Subcutaneous abdominal adipose tissue (tissue), 5 donors: ENCODE measurements around the gene ZSWIM3.

Source experiments
- H3K27ac ChIP-seq: one replicate; pipeline ENCODE4 v1.7.0; 2013; ENCODE audit warnings: low read depth, mild to moderate bottlenecking, inconsistent platforms, low read length, moderate library complexity
- H3K27me3 ChIP-seq, 5 donors: one replicate each; pipeline ENCODE4 v1.7.0; 2013; ENCODE audit warnings: low read length in 5 of 5, inconsistent platforms in 1 of 5; ENCODE audit not compliant: control insufficient read depth in 5 of 5, insufficient read depth in 4 of 5
- H3K36me3 ChIP-seq, 5 donors: one replicate each; pipeline ENCODE4 v1.7.0; 2013; ENCODE audit warnings: low read length in 5 of 5; ENCODE audit not compliant: control insufficient read depth in 5 of 5, insufficient read depth in 5 of 5
- H3K4me1 ChIP-seq, 5 donors: one replicate each; pipeline ENCODE4 v1.7.0; 2013; ENCODE audit warnings: low read length in 5 of 5, mild to moderate bottlenecking in 3 of 5, moderate library complexity in 1 of 5; ENCODE audit not compliant: control insufficient read depth in 5 of 5, insufficient read depth in 5 of 5
- H3K4me3 ChIP-seq, 5 donors: one replicate each; pipeline ENCODE4 v1.7.0; 2013; ENCODE audit warnings: low read length in 5 of 5, low read depth in 1 of 5
- H3K9ac ChIP-seq, 5 donors: one replicate each; pipeline ENCODE4 v1.7.0; 2013; ENCODE audit warnings: low read length in 5 of 5, mild to moderate bottlenecking in 4 of 5, moderate library complexity in 3 of 5
- H3K9me3 ChIP-seq, 5 donors: one replicate each; pipeline ENCODE4 v1.7.0; 2013; ENCODE audit warnings: low read length in 5 of 5; ENCODE audit not compliant: control insufficient read depth in 5 of 5
- donor health status: healthy.
- donor health status: healthy.
- donor health status: healthy.
- donor health status: healthy.
- donor health status: healthy.

The ZSWIM3 gene

DNA sequence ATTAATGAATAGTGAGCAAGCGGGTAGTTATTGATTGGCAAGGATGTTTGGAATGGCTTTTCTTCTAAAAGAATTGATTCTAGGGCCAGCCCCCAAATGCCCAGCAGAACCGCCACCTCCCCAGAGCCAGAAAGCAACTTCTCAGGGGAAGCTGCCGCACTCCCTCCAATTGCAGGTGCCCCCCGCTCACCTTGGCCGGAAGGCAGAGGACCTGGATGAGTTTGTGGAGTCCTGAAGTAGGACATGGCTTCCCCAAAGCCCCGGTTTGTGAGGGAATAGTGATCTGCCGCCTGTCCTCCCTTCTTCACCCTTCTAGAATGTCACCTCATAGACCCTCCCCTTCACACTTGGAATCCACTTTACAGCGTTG lies 29.9 kb downstream of the ZSWIM3 start, which contains the start of gene SPATA25:
SPATA25 (minus strand) TSS at position 277 of the 370 bp plus-strand sequence; CDS start at position 245, 32 bp downstream.
- no peaks in the 10 kb centered on the region for H3K9me3 ChIP-seq
- H3K27ac ChIP-seq = no peak within 1 kb of the TSS
- H3K4me1 ChIP-seq = peaks cover 5 to 37% (median 33%) of the 10 kb centered on the region in 5 donors
- peaks cover 0 to 35% (median 28%) of the 10 kb centered on the region in 5 donors for H3K36me3 ChIP-seq
- H3K9ac ChIP-seq = no peak within 1 kb of the TSS
- no peak within 1 kb of the TSS for H3K4me3 ChIP-seq
- H3K27me3 ChIP-seq = no peaks in the 10 kb centered on the region

GRCh38 chr20:45888681-45889080 lies 31.3 kb downstream of the ZSWIM3 start:
- Histone ChIP-seq H3K9ac (no peak overlapping the region), H3K4me1 (peaks cover 5 to 46% (median 42%) of the 10 kb centered on the region in 5 donors), H3K36me3 (peaks cover 0 to 33% (median 26%) of the 10 kb centered on the region in 5 donors), H3K4me3 (no peak overlapping the region), H3K27me3 (no peaks in the 10 kb centered on the region), H3K9me3 (no peaks in the 10 kb centered on the region), H3K27ac (no peak overlapping the region)

GRCh38 chr20:45890077-45890984 lies 32.9 kb downstream of the ZSWIM3 start:
- Histone ChIP-seq H3K27me3 (no peaks in the 10 kb centered on the region), H3K36me3 (peaks cover 5 to 45% (median 36%) of the 10 kb centered on the region in 5 donors), H3K9me3 (no peaks in the 10 kb centered on the region), H3K4me1 (peaks cover 5 to 35% (median 34%) of the 10 kb centered on the region in 5 donors), H3K27ac (peak overlapping the region; percentile 85), H3K4me3 (peak overlapping the region; percentile 31 to 83 (median 76)), H3K9ac (peak overlapping the region; percentile 57 to 91 (median 67))

- Histone ChIP-seq H3K36me3 (peaks cover 5 to 53% (median 45%) of the 10 kb centered on the region in 5 donors), H3K4me1 (peaks cover 5 to 35% (median 32%) of the 10 kb centered on the region in 5 donors)
Observed at GRCh38 chr20:45890985-45891983, 33.9 kb downstream of the ZSWIM3 start, which contains the start of the genes CTSA and NEURL2. Gene CTSA (plus strand): TSS chr20:45891335. CDS start chr20:45891569, 234 bp downstream. Gene NEURL2 (minus strand): TSS chr20:45891208. CDS start chr20:45890991, 217 bp downstream.

DNA sequence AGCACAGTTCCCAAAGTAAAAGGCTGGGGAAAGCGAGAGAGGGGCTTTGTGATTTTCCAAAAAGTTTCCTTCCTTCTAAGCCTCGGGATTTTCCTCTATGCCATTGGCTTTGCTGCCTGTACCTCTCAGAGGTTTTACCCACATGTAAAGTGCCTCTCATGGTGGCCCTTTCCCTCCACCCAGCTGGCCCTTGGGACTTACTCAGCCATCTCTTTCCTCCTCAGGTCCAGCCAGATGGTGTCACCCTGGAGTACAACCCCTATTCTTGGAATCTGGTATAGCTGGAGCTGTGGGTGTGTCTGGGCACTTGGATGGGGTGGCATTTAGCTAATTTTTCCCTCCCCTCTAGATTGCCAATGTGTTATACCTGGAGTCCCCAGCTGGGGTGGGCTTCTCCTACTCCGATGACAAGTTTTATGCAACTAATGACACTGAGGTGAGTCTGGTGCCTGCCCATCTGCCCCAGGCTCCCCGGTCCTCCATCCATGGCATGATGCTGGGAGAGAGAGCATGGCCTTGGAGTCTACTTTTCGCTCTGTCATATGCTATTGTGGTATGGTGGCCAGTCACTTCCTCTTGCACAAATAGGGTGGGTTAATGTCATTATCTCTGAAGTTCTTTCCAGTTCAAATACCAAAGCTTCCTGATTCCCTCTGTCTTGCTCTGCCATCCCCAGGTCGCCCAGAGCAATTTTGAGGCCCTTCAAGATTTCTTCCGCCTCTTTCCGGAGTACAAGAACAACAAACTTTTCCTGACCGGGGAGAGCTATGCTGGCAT lies 34.8 kb downstream of the ZSWIM3 start:
- H3K36me3 ChIP-seq = peaks cover 5 to 51% (median 48%) of the 10 kb centered on the region in 5 donors
- H3K27ac ChIP-seq = peak overlapping the region; percentile 85
- H3K9ac ChIP-seq = peak overlapping the region; percentile 16 to 91 (median 79)
- H3K4me3 ChIP-seq = peak overlapping the region; percentile 68 to 83 (median 76)
- H3K9me3 ChIP-seq = no peaks in the 10 kb centered on the region
- peaks cover 5 to 35% (median 32%) of the 10 kb centered on the region in 5 donors for H3K4me1 ChIP-seq
- no peaks in the 10 kb centered on the region for H3K27me3 ChIP-seq

More at GRCh38 chr20:45890985-45891983, 33.9 kb downstream of the ZSWIM3 start, which contains the start of the genes CTSA and NEURL2:
- H3K9me3 ChIP-seq = no peaks in the 10 kb centered on the region
- no peaks in the 10 kb centered on the region for H3K27me3 ChIP-seq
- H3K4me3 ChIP-seq = peak within 1 kb of the TSS; percentile 68 to 83 (median 76)
- peak within 1 kb of the TSS; percentile 63 to 91 (median 79) for H3K9ac ChIP-seq
- H3K27ac ChIP-seq = peak within 1 kb of the TSS; percentile 85

GRCh38 chr20:45892828-45893500 lies 35.5 kb downstream of the ZSWIM3 start:
- no peak overlapping the region for H3K27ac ChIP-seq
- H3K4me3 ChIP-seq = peak overlapping the region in 1 of 5 donors; percentile 17
- H3K27me3 ChIP-seq = no peaks in the 10 kb centered on the region
- no peak overlapping the region for H3K9ac ChIP-seq
- no peaks in the 10 kb centered on the region for H3K9me3 ChIP-seq
- peaks cover 5 to 53% (median 51%) of the 10 kb centered on the region in 5 donors for H3K36me3 ChIP-seq
- peaks cover 5 to 35% (median 32%) of the 10 kb centered on the region in 5 donors for H3K4me1 ChIP-seq

- no peak overlapping the region for H3K4me3 ChIP-seq
- H3K9ac ChIP-seq = no peak overlapping the region
- no peaks in the 10 kb centered on the region for H3K27me3 ChIP-seq
- H3K36me3 ChIP-seq = peaks cover 5 to 61% (median 57%) of the 10 kb centered on the region in 5 donors
- H3K9me3 ChIP-seq = no peaks in the 10 kb centered on the region
- no peak overlapping the region for H3K27ac ChIP-seq
- peaks cover 5 to 35% (median 32%) of the 10 kb centered on the region in 5 donors for H3K4me1 ChIP-seq
Observed at GRCh38 chr20:45893831-45894230, 36.4 kb downstream of the ZSWIM3 start.

DNA sequence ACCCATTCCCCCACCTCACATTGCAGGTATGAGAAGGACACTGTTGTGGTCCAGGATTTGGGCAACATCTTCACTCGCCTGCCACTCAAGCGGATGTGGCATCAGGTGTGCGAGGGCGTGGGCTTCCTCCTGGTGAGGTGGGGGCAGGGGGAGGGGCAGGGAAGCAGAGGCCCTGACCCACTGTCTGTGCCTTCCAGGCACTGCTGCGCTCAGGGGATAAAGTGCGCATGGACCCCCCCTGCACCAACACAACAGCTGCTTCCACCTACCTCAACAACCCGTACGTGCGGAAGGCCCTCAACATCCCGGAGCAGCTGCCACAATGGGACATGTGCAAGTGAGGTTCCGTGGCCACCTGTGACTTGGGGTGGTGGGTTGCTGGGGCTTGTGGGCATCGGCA lies 37.4 kb downstream of the ZSWIM3 start:
- Histone ChIP-seq H3K27me3 (no peaks in the 10 kb centered on the region), H3K27ac (no peak overlapping the region), H3K4me1 (peaks cover 5 to 35% (median 32%) of the 10 kb centered on the region in 5 donors), H3K36me3 (peaks cover 5 to 71% (median 64%) of the 10 kb centered on the region in 5 donors), H3K9ac (no peak overlapping the region), H3K4me3 (no peak overlapping the region), H3K9me3 (no peaks in the 10 kb centered on the region)
